Midbrain (tissue), 1 donor: ENCODE data around the gene KL.

Experiments
- DNase-seq: peaks from one replicate; lab custom pipeline; 2025; lab: John Stamatoyannopoulos, UW

KL gene

DNA sequence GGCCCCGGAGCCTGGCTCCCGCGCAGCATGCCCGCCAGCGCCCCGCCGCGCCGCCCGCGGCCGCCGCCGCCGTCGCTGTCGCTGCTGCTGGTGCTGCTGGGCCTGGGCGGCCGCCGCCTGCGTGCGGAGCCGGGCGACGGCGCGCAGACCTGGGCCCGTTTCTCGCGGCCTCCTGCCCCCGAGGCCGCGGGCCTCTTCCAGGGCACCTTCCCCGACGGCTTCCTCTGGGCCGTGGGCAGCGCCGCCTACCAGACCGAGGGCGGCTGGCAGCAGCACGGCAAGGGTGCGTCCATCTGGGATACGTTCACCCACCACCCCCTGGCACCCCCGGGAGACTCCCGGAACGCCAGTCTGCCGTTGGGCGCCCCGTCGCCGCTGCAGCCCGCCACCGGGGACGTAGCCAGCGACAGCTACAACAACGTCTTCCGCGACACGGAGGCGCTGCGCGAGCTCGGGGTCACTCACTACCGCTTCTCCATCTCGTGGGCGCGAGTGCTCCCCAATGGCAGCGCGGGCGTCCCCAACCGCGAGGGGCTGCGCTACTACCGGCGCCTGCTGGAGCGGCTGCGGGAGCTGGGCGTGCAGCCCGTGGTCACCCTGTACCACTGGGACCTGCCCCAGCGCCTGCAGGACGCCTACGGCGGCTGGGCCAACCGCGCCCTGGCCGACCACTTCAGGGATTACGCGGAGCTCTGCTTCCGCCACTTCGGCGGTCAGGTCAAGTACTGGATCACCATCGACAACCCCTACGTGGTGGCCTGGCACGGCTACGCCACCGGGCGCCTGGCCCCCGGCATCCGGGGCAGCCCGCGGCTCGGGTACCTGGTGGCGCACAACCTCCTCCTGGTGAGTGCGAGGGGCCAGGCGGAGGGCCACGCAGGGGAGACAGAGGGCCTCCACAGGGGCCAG is at the start of gene KL:
TSS of gene KL (plus strand) at position 10 of the 909 bp plus-strand sequence. CDS start at position 28, 18 bp downstream.
- no peak for DNase-seq

DNA sequence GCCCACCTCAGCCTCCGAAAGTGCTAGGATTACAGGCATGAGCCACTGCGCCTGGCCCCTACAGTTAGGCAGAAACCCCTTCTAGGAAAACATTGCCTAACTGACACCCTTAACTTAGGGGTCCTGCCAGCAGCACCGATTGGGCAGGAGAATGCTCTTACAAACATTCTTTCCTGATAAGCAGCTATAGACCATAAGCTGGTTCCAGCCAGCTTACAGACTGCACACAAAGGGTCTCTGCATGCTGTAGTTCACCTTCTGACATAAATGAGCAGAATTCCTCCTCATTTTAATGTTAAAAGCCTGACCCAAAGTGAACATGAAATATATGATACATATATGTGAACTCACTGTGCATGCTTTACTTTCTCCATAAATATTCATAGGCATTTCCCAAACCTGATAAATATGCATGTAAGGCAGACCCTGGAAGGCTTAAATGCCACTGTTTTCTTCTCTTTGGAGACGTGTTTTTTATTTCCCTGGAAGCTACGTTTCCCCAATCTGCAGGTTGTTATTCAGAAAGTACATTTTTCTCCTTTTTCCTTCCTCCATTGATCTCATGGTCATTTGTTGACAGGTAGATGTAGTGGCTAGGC is 48.5 kb upstream of the KL start:
- no peak for DNase-seq

DNA sequence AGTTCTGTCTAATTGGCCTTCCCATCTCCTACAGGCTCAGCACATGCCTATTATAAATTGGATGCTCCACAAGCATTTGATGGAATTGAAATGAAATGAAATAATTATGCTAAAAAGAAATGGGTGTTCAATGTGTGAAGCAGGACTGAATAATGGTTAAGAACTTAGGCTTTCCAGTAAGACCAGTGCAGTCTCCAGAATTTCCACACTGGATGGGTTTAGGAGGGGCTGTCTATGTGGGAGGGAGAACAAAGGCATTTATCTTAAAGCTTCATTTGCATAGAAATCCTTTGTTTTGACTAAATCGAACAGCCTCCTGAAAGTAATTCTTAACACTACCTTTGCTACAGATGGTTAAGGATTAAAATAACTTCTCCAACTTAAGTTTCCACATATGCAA is 47.9 kb upstream of the KL start:
- no peak for DNase-seq

DNA sequence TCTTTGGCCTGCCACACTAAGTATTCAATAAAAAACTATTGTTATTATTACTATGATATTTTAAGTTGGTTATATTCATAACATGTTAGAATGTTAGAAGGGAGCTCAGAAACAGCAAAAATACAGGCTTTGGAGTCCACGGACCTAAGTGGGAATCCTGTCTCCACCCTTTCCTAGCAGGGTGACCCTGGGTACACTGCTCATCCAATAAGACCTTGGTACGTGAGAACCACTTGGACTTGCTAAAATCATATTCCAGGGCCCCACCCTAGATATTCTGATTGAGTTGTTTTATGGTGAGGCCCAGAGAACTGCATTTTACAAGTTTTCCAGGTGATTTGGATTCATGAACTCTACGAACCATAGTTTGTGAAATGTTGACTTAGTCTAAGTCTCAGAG is 47.4 kb upstream of the KL start:
- DNase-seq, result no peak

DNA sequence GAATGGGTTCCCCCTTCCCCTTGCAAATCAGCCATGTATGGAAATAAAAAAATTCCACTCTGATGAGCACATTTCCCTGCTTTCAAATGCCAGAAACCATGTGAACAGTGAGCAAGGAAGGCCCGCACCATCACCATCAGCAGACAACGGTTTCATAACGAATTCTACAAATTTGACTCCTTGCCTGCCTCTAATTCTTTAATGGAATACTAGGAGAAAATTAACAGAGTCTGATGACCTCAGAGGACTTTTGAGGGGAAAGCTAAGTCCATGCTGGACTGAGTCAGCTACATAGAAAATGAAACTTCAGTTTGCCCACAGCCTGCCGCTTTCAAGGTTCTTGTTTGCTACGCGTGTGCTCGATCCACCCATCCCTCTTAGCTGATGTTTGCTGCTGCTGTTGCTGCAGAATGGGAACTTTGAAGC is 46.7 kb upstream of the KL start:
- no peak for DNase-seq

DNA sequence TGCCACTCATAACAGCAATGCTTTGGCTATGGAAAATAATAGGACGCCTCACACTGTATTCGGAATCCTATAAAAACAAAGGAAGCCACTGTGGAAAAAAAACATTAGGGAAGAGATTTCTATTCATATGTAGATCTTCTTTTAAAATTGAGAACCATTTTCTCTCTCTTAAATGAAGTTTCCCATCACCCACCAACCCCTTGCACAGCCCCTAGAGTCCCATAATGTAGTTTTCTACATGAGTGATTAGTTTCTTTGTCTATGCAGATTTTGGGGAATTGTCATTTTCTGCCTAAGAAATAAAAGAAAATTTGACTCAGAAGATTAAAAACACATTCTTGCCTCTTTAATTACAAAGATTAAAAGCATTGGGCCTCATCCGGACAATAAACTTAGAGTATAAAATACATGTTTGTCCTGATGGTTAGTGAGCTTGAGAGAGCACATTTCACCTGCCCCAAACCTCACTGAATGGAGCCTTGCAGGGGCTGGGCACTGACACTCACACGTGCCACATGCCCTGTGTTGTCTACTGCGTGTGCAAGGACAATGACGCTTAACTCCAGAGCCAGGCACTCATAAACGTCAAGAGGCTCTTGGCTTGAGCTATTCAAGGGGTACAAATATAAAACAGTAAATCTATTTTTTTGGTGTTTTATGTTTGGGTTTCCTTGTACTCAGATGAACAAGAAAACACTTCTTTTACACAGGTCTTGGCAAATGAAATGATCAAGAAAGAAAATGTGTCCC is 40.0 kb upstream of the KL start:
- no peak for DNase-seq

DNA sequence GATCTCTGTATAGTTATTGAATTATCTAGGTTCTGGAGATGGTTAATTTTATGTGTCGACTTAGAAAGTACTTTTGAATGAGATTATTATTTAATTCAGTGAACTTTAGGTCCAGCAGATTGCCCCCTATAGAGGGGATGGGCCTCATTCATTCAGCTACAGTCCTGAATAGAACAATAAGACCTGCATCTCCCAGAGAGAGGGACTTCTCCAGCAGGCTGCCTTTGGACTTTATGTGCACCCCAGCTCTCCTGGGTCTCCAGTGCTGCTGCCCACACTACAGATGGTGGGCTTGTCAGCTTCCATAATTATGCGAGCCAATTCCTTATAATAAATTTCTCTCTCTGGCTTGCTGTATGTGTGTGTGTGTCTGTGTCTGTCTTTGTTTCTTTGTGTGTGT is 39.3 kb upstream of the KL start:
- no peak for DNase-seq

DNA sequence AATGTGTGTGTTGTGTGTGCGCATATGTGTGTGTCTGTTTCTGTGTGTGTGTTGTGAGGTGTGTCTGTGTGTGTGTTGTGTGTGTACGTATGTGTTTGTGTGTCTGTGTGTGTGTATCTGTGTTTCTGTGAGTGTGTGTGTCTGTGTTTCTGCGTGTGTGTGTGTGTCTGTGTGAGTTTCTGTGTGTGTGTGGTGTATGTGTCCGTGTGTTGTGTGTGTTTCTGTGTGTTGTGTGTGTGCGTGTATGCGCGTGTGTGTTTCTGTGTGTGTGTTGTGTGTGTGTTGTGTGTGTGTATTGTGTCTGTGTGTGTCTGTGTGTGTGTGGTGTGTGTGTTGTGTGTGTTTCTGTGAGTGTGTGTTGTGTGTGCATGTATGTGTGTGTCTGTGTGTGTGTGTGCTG is 38.9 kb upstream of the KL start:
- DNase-seq, result no peak

DNA sequence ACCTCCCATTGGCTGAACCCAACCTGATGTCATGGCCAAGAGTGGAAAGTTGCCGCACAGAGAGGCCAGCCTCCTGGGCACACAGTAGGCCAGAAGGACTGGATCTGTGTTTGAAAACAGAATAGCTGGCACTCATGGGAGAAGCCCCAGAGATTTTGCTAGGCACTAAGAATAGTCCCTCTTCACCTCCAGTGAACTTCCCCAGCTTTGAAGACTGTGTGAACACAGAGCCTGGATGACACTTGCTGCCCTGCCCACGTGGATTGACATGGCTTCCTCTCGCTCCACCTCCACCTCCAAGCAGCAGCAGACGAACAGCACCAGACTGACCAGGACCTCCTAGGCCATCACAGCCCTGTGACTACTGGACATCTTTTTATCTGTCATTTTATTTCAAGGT is 37.9 kb upstream of the KL start:
- DNase-seq, result no peak

DNA sequence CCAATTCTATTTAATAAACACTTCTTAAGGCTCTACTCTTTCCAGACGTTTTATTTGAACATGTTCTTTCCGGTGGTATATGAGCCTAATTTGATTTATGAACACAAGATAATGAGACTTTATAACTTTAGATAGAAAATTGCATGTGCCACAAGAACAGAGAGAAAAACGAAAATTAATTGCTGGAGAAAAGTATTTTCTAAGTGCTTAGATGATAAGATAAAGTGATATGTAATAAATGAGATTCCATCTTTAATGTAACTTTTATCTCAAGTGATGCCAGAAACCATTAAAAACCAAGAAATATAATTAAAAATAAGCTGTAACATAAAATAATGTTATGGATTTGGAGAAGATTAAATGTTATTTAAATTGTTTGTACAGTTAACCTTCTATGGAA is 33.2 kb upstream of the KL start:
- DNase-seq, result no peak

DNA sequence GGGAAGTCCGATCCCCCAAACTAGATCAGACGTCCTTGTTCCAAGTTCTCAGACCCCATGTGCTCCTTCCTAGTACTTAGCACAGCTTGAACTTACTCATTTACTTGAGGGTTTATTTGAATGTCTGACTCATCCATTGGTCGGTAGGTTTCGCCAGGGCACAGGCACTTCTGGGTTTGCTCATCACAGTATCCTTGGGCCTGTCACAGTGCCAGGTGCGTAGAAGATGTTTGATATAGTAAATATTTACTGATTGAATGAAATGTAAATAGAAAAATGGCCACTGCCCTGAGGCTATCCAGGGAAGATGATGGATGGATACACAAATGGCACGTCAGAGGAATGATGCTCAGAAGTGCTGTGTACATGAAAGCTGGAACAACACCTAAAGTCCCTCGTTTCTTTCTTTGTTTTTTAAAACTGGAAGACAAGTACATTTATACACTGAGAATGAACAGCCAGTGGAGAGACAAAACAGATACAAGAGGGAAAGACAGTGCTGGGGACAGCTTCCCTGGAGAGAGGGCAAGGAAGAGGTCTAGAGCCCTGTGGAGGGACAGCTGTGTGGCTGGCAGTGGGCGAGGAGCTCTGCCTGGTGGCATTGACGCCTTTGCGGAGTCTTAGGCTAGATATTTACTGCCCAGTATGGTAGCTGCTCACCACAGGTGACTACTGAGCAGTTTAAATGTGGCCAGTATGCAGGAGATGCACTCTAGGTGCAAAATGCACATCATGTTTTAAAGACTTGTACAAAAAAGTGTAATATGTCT is 31.2 kb upstream of the KL start:
- DNase-seq, result no peak

DNA sequence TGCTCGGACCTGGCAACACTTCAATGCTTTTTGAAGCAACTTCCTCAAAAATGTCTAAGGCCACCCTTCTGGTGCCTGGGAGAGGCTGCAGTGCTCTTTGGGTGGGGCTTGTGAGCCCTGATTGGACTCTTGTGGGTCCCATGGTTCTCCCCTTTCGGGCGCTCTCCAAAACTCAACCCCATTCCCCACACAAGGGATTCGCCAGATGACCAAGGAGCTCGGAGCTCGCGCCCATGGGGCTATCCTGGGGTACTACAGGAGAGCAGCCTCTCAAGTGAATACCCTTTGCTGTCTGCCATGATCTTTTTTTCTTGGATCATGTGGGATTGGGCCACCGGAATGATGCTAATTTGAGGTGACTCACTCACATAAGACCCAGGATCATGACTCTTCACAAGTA is 29.7 kb upstream of the KL start:
- no peak for DNase-seq

DNA sequence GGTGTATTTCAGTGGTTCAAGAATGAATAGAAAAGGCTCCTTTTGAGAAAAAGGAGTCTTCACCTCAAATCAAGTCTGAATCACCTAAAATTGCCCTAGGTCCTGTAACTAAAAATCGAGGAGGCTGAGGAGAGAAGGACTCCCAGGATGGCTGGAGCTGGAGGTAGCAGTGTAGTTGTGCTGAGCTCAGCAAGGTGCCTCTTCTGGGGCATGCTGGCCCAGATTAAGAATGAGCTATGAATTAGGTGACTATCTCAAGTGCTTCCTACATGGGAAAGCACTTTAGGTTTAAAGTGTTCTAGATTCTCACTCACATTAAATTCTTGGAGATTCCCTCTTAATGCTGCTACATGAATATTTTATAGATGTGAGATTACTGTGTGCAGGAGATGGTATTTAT is 28.8 kb upstream of the KL start:
- no peak for DNase-seq

DNA sequence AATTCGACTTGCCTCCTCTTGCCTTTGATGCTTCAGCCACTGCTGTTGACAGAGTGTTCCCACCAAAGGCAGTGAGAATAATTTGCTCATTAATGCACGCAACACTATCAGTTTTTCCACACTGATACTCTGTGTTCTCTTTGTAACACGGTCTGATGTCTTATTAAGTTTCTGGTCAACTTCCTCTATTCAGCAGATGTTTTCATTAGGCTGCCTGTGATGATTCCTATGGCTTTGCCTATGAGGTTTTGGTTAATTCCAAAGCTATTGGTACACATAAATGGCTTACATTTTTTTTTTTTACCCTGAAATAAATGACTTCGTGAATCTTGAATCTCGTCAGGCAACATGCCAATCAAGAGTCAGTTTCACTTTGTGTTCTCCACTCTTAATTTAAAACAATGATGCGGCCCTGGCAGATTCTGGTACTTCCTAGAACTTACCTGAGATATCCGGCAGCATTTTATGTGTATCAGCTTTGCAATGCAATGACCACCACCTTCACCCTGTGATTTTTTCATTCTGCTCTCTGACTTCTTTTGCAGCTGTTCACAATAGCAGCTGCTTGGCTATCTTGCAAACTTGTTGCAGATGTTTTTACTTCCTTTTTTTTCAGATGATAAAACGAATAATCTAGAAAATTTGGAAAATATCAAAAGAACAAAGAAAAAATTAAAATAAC is 27.5 kb upstream of the KL start:
- DNase-seq, result no peak

DNA sequence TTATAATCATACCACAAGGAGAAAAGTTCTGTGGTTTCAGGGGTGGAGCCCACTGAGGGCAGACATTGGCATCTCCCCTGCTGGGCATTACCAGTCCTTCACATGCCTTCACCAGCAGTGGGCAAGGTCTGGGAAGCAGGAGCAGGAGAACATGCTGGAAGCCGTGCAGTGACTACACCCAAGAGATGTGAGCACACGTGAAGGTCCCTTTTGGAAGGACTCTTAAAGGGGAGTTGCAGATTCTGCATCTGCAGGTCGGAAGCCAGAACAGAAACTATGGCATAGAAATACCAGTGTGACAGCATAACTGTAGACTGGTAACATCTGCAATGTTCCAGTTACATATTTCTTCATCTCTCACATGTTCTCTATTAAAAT is 26.9 kb upstream of the KL start:
- no peak for DNase-seq

DNA sequence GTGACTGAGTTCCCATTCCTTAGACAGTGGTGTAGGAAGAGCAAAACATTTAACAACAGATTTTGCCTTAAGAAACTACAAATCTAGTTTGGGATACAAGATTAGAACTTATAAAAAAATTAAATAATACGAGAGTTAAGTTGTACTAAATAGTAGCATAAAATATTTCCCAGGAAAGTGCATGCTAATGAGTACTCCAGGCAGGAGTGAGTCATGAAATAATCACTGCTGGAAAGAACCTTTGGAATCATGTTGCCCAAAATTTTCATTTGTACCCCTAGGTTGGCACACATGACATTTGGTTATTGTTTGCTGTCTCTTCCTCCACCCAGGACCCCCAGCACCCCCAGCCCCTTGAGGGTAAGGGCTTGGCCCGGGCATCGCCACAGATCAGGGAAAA is 26.3 kb upstream of the KL start:
- no peak for DNase-seq

DNA sequence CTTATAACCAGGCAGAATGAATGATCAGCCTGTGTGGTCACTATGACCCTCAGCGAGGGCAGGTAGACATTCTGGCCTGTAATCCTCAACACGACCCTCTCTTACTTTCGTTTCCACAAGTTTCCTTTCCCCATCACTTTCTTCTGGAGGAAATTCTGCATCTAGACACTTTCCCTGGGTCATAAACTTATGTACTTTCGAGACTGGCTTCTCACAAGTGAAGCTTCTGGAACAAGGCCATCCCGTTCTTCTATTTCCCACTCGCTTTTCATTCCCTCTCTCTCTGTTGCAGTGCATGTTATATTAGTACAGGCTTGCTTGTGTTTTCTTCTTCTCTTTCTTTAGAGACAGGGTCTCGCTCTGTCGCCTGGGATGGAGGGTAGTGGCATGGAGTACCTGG is 23.1 kb upstream of the KL start:
- DNase-seq, result no peak

DNA sequence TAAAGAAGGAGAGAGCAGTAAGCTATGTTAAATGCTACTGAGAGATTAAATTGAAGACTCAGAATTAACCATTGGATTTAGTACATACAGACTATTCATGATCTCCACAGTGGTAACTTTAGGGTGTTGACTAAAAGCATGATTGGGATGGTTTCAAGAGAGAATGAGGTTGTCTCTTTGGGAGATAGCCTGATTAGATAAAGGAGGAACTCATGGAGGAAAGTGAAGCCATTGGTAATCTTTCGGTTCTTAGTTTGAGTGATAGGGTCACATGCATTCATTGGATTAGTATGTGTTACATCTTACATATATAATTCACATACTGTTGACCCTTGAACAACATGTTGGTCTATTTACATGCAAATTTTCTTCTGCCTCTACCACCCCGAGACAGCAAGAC is 18.8 kb upstream of the KL start:
- DNase-seq, result no peak

DNA sequence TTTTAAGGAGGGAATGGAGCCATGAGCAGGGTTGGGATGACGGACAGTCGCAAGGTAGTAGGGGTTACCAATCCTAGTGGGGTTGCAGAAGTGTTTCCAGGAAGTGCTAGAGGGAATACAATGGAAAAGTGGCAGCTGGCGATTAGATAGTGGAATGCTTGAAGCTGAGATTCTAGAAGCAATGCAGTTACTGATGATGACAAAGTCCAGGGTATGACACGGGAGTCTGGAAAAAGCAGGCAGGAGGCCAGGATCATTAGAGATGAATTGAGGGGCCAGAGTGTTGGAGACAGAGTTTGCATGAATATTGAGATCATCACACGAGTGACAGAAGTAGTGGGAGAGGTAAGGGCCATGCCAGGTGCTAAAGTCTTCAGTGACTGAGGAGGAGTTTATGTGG is 17.3 kb upstream of the KL start:
- DNase-seq, result no peak

DNA sequence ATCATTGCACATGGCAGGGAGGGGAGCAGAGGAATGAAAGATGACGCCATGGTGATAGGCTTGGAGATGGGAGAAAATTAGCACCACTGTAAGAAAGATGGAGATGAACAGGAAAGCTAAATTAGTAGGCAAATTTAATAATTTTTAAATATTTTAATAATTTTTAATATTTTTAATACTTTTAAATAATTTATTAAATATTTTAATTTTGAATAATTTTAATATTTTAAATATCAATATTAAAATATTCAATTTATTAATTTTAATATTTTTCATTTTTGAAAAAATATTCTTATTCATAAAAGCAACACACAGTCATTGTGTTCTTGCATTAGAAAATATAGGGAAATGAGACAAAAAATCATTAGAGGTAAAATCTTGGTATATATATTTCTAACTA is 15.9 kb upstream of the KL start:
- no peak for DNase-seq

DNA sequence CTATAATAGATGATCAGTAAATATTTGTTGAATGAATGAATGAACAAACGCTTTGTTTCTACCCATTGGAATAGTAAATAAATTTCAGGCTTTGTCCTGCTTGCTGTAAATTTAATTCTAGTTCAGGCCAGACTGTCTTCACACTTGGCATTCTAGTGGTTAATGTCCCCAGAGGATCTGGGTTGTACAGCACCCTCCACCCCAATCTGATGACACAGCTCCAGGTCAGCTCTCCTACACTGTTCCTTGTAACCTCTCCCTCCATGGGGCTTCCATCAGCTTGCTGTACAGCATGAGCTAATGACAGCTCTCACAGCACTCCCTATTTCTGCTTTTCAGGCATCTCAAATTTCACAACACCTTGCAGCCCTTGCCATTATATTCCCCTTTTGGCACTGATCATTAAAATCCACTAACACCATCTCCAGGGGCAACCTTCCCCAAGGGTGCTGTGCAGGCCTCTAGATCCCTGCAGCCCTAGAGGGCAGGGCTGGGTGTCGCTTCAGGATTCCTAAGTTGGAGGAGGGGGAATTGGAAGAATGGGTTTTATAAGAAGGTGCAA is 12.7 kb upstream of the KL start:
- DNase-seq, result no peak
